ENCODE measurements around the gene OR8A1.
"Not testable (repeated sequence)": the region's sequence is repeated elsewhere in the genome, so short reads cannot be mapped to it uniquely, and the experiment has no call there.

OR8A1 gene

DNA sequence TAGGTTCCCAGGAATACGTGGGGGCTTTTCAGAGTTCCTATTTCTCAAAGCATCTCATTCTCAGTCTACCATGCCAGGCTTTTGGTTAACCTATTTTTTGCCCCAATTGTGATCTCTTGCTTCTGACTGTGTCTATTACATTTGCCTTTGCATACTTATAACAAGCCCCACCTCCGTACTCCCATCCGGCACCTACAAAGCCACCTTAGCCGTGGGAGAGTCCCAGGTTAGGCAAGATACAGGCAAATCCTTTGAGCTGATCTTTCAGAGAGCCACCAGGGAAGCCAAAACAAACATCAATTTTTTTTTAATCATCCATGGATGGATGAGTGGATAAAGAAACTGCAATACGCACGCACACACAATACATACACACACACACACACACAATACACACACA, 22.8 kb downstream of the OR8A1 start:
- DNase-seq (ENCODE audit: low read depth in 2 of 2) = no peak

DNA sequence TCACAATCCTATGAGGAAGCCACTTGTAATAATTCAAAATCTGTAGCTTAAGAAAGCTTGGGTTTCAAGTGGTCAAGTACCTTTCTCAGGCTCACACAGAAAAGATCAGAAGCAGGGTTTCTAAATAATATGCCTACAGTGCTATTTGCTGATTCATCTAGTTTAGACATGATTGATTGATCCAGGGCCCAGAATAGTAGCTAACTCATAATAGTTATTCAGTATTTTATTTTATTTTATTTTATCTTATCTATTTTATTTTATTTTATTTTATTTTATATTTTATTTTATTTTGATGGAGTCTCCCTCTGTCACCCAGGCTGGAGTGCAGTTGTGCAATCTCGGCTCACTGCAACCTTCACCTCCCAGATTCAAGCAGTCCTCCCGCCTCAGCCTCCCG, 25.5 kb downstream of the OR8A1 start:
- no peak for DNase-seq (ENCODE audit: low read depth in 2 of 2)

DNA sequence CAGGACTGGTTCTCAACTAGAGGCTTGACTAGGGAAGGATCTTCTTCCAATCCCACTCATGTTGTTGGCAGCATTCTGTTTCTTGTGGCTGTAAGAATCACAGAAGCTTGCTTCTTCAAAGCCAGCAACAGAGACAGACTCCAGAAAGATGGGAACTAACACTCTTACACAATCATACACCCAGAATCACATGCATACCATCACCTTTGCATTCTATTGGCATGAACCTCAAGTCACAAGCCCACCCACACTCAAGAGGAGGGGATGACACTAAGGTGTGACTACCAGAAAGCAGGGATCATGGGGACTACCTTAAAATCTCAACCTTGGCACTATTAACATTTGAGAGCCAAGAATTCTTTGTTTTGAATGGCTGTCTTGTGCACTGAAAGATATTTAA, 27.8 kb downstream of the OR8A1 start:
- DNase-seq (ENCODE audit: low read depth in 2 of 2) = no peak

- DNase-seq (ENCODE audit: low read depth in 2 of 2) = no peak
Observed at GRCh38 chr11:124600621-124601320, 31.0 kb downstream of the OR8A1 start.

DNA sequence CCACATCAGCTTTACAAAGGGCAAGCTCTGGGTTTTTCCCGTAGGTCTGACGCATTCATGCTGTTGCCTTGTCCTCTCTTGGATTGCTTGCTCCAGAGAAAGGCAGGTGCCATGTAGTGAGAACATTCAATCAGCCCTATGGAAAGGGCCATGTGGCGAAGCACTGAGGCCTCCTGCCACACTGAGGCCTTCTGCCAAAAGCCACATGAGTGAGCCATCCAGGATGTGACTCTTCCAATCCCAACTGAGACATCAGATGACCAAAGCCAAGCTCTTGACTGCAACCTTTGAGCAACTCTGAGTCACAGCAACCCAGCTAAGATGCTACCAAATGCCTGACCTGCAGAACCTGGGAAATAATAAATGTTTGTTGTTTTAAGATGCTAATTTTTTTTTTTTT, 32.4 kb downstream of the OR8A1 start:
- DNase-seq (ENCODE audit: low read depth in 2 of 2) = no peak

DNA sequence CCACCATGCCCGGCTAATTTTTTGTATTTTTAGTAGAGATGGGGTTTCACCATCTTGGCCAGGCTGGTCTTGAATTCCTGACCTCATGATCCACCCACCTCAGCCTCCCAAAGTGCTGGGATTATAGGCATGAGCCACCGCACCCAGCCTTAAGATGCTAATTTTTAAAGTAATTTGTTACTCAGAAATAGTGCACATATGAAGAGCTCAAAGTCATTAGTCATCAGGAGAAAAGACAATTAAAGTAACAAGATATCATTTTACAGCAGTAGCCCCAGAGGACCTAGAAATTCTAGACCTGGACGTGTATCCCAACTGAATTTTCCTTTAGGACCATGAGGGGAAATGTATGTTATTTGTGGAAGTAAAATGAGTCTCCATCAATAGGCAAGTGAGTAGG, 32.9 kb downstream of the OR8A1 start:
- not testable (repeated sequence) for DNase-seq (ENCODE audit: low read depth in 2 of 2)

- no peak for DNase-seq (ENCODE audit: low read depth in 2 of 2)
Observed at GRCh38 chr11:124605719-124606118, 35.9 kb downstream of the OR8A1 start.

- DNase-seq (ENCODE audit: low read depth in 2 of 2) = no peak
Observed at GRCh38 chr11:124608147-124608546, 38.4 kb downstream of the OR8A1 start.

- DNase-seq (ENCODE audit: low read depth in 2 of 2) = no peak
Observed at GRCh38 chr11:124610295-124610694, 40.5 kb downstream of the OR8A1 start.

DNA sequence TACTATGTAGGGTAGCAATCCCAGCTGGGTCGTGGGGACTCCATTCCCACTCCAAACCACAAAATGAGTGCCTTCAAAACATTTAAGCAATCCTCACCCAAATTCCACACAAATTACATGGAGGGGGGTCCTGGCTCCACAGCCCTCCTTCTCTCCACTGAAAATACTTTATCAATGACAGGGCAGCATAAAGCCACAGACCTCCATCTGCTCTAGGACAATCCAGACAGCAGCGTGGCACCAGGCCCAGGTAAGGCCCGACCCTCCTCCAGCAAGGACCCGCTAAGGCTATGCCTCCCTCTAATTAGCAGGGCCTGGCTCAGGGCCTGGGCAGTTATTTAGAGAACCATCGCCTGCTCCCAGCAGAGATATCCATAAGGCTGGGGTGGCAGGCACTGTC, 41.3 kb downstream of the OR8A1 start, which contains the start of gene PANX3:
Gene PANX3 (plus strand): TSS at position 365 of the 400 bp plus-strand sequence. CDS start 129 bp downstream, outside the sequence.
- DNase-seq (ENCODE audit: low read depth in 2 of 2) = no peak

- DNase-seq (ENCODE audit: low read depth in 2 of 2) = no peak
Observed at GRCh38 chr11:124612045-124612444, 42.2 kb downstream of the OR8A1 start.

GRCh38 chr11:124612567-124613246, 42.9 kb downstream of the OR8A1 start:
- DNase-seq (ENCODE audit: low read depth in 2 of 2) = no peak

- DNase-seq (ENCODE audit: low read depth in 2 of 2) = no peak
Observed at GRCh38 chr11:124618863-124619262, 49.1 kb downstream of the OR8A1 start.

All from stimulated activated CD8-positive, alpha-beta memory T cell treated with anti-CD3 and anti-CD28 coated beads, Interleukin-7, amount 100 ng/mL, for 1 hour (primary cell).